ENCODE results near the gene CCDC47. TPM values are rescaled to one million over a fixed set of nuclear protein-coding genes. Genes with fewer than 3 reads are reported as not detected.
"Not testable (repeated sequence)": the region's sequence is repeated elsewhere in the genome, so short reads cannot be mapped to it uniquely, and the experiment has no call there.

The CCDC47 gene
- total RNA-seq, 6 experiments from 2014 or later = 45.7 to 69.9 (median 63.6) TPM

DNA sequence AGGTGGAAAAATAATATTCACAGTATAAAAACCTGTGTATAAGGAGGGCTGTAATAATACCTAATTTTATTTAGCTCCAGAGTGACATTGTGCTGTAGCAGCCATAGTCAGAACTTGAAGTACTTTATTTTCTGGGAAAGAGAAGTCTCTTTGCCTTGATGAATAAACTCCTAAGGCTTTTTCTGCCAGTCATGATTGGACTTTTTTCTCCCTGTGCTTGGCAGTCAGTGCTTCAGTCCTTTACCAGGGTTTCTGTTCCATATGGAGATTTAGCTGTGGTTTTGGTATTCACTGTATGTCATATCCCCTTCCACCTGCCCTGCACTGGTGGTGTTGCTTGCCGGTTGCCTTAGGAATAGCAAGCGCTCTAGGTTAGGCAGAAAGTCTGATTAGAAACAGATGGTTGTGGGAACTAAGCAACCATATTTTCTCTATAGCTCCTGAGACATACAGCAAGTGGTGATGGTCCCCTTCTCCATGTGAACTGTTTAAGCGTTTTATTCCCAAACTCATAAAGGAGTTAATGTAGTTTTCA, 25.2 kb upstream of the CCDC47 start:
- Histone ChIP-seq H3K9me3 (no peaks in the 10 kb centered on the region), H3K4me3 (no peak overlapping the region), H3K4me1 (no peaks in the 10 kb centered on the region), H3K27me3 (no peaks in the 10 kb centered on the region), H3K27ac (no peak overlapping the region), H3K36me3 (peaks cover 8 to 94% (median 46%) of the 10 kb centered on the region in 4 donors)
- DNase-seq = no peak
- WGBS (ENCODE audit: insufficient coverage, low coverage, low lambda C conversion rate, missing lambda C conversion rate) = 96% methylated on average over 3 of the region's 3 CpGs
- TF ChIP-seq, protein P1, sequence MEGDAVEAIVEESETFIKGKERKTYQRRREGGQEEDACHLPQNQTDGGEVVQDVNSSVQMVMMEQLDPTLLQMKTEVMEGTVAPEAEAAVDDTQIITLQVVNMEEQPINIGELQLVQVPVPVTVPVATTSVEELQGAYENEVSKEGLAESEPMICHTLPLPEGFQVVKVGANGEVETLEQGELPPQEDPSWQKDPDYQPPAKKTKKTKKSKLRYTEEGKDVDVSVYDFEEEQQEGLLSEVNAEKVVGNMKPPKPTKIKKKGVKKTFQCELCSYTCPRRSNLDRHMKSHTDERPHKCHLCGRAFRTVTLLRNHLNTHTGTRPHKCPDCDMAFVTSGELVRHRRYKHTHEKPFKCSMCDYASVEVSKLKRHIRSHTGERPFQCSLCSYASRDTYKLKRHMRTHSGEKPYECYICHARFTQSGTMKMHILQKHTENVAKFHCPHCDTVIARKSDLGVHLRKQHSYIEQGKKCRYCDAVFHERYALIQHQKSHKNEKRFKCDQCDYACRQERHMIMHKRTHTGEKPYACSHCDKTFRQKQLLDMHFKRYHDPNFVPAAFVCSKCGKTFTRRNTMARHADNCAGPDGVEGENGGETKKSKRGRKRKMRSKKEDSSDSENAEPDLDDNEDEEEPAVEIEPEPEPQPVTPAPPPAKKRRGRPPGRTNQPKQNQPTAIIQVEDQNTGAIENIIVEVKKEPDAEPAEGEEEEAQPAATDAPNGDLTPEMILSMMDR (IDR thresholded peaks at IDR 0.05) = no peak
- no peak for TF ChIP-seq POLR2A (IDR thresholded peaks at IDR 0.05)
- intact Hi-C loops (cut with DNase I) = no loop called here
- no peak for ATAC-seq

DNA sequence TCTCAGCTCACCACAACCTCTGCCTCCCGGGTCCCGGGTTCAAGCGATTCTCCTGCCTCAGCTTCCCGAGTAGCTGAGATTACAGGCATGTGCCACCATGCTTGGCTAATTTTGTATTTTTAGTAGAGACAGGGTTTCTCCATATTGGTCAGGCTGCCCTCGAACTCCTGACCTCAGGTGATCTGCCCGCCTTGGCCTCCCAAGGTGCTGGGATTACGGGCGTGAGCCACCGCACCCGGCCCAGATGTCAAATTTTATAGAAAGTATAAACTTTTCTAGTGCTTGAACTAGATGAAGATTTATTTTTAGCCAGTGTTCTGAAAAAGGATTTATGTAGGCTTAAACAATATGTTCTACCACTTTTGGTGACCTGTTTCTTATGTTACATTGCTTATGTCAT, 23.0 kb upstream of the CCDC47 start:
- DNase-seq; H3K4me1 ChIP-seq; ATAC-seq; H3K9me3 ChIP-seq; intact Hi-C loops (cut with DNase I); H3K27me3 ChIP-seq; H3K4me3 ChIP-seq; H3K27ac ChIP-seq: not testable (repeated sequence)
- WGBS (ENCODE audit: insufficient coverage, low coverage, low lambda C conversion rate, missing lambda C conversion rate) = 98% methylated on average over 9 of the region's 10 CpGs
- peaks cover 12 to 99% (median 45%) of the 10 kb centered on the region in 4 donors for H3K36me3 ChIP-seq

DNA sequence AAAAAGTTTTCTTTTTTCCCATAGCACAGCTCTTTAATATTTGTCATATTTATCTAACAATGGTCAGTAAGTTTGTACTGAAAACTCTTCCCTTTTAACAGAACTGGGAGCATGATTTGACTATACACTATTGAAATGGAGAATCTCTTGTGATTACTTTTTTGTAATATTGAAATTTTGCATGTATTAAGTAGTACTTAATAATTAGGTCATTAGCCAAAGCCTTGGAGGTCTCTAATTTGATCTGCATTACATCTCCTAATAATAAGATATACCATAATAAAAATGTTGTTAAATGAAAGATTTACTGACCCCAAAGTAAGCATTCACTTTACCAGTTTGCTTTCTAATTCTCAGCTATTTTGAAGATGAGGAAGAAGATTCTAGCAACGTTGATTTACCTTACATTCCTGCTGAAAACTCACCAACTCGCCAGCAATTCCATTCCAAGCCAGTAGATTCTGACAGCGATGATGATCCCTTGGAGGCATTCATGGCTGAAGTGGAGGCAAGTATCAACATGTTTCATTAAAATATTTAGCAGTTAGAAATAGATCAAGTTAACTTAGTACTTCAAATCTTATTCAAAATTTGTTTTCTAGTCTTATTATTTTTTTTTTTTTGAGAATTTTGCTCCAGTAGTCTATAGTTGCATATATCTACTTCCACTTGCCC, 18.8 kb upstream of the CCDC47 start:
- Histone ChIP-seq H3K9me3 (no peaks in the 10 kb centered on the region), H3K27me3 (no peaks in the 10 kb centered on the region), H3K27ac (no peak overlapping the region), H3K4me1 (no peaks in the 10 kb centered on the region), H3K4me3 (no peak overlapping the region), H3K36me3 (peaks cover 10 to 98% (median 38%) of the 10 kb centered on the region in 4 donors)
- WGBS (ENCODE audit: insufficient coverage, low coverage, low lambda C conversion rate, missing lambda C conversion rate) = 90% methylated on average over 3 of the region's 3 CpGs
- no peak for DNase-seq
- intact Hi-C loops (cut with DNase I) = no loop called here
- ATAC-seq = no peak
- TF ChIP-seq, protein P1 (IDR thresholded peaks at IDR 0.05) = no peak
- TF ChIP-seq POLR2A (IDR thresholded peaks at IDR 0.05) = no peak

DNA sequence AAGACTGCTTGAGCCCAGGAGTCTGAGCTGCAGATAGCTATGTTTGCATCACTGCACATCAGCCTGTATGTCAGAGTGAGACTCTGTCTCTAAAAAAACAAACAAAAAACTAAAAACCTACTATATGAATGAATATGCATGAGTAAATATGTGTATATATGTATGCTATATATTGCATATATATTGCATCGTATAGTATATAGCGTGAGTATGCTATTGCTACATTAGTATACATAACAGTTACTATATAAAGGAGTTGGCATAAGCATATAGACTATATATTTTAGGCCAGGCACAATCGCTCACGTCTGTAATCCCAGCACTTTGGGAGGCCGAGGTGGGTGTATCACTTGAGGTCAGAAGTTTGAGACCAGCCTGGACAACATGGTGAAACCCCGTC, 16.7 kb upstream of the CCDC47 start:
- no peak overlapping the region for H3K4me3 ChIP-seq
- no peak overlapping the region for H3K27ac ChIP-seq
- H3K27me3 ChIP-seq = no peaks in the 10 kb centered on the region
- no peak for ATAC-seq
- intact Hi-C loops (cut with DNase I) = no loop called here
- no peak for DNase-seq
- 91% methylated on average over 5 of the region's 6 CpGs for WGBS (ENCODE audit: insufficient coverage, low coverage, low lambda C conversion rate, missing lambda C conversion rate)
- peaks cover 11 to 83% (median 30%) of the 10 kb centered on the region in 4 donors for H3K36me3 ChIP-seq
- no peaks in the 10 kb centered on the region for H3K9me3 ChIP-seq
- TF ChIP-seq, protein P1 (IDR thresholded peaks at IDR 0.05) = no peak
- no peak for TF ChIP-seq POLR2A (IDR thresholded peaks at IDR 0.05)
- H3K4me1 ChIP-seq = no peaks in the 10 kb centered on the region

DNA sequence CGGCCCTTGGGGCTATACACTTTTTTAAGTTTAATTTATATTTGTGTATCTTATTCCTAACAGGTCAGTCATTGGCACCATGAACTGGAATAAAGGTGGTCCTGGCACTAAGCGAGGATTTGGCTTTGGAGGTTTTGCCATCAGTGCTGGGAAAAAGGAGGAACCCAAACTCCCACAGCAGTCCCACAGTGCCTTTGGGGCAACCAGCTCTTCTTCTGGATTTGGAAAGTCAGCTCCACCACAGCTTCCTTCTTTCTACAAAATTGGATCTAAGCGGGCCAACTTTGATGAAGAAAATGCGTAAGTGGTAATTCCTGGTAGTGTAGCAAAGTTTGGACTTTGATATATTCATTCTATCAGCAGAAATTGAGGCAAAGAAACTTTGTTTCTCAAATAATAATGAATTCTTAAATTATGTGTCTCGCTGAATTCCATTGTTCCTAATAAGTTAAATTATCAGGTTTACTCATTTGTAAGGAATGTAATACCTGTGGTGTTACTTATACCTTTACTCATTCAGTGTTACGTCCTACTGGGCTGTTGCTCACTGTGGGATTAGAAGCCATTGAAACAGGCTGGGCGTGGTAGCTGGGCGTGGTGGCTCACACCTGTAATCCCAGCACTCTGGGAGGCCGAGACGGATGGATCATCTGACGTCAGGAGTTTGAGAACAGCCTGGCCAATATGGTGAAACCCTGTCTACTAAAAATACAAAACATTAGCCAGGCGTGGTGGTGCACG, 13.7 kb upstream of the CCDC47 start:
- ATAC-seq = no peak
- no peak for TF ChIP-seq POLR2A (IDR thresholded peaks at IDR 0.05)
- TF ChIP-seq, protein P1 (IDR thresholded peaks at IDR 0.05) = no peak
- Histone ChIP-seq H3K27ac (no peak overlapping the region), H3K27me3 (no peaks in the 10 kb centered on the region), H3K4me1 (no peaks in the 10 kb centered on the region), H3K9me3 (no peaks in the 10 kb centered on the region), H3K36me3 (peaks cover 0 to 54% (median 18%) of the 10 kb centered on the region in 4 donors), H3K4me3 (no peak overlapping the region)
- intact Hi-C loops (cut with DNase I) = no loop called here
- DNase-seq = no peak
- 97% methylated on average over 12 of the region's 13 CpGs for WGBS (ENCODE audit: insufficient coverage, low coverage, low lambda C conversion rate, missing lambda C conversion rate)

Measured in right lobe of liver (tissue), 6 donors.